ENCODE data around the gene RILPL1. TPM values are rescaled to one million over a fixed set of nuclear protein-coding genes. Genes with fewer than 3 reads are reported as not detected.

The RILPL1 gene

DNA sequence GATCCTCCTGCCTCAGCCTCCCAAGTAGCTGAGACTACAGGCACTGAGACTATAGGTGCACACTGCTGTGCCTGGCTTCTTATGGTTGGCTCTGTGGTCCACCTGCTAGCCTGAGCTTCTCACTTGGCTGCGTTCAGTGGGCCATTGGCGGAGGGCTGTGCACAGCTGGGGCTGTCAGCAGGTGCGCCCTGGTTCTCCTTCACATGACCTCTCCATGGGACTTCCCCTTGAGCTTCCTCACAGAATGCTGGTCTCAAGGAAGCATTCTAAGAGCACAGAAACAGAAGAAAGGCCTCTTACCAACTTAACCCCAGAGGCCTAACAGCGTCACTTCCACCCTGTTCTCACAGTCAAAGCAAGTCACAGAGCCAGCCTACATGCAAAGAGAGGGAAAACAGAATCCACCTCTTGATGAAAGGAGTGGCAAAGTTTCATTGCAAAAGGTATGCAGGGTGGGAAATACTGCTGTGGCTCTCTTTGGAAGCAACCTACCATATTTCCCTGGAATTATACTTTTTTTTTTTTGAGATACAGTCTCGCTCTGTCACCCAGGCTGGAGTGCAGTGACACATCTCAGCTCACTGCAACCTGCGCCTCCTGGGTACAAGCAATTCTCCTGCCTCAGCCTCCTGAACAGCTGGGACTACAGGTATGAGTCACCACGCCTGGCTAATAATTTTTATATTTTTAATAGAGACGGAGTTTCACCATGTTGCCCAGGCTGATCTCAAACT lies 106.3 kb downstream of the RILPL1 start:
- Histone ChIP-seq H2AK5ac (ENCODE audit: low read length) (no peak overlapping the region), H3K27me3 (ENCODE audit: insufficient read depth, low read length, poor library complexity) (no peaks in the 10 kb centered on the region), H3K56ac (ENCODE audit: low read length) (no peak overlapping the region), H3K36me3 (ENCODE audit: control insufficient read depth, insufficient read depth, low read length) (no peaks in the 10 kb centered on the region), H3K4me3 (ENCODE audit: low read length) (no peak overlapping the region), H3K79me2 (ENCODE audit: control insufficient read depth, insufficient read depth, low read length) (no peaks in the 10 kb centered on the region), H3K23ac (ENCODE audit: low read length) (no peak overlapping the region), H4K8ac (ENCODE audit: low read depth, low read length) (no peak overlapping the region), H3K4me1 (ENCODE audit: control insufficient read depth, low read depth, low read length) (no peaks in the 10 kb centered on the region), H2BK15ac (replicated peaks; ENCODE audit: low read depth) (no peak overlapping the region), H3K4ac (ENCODE audit: low read depth, low read length) (no peak overlapping the region), H3K27ac (ENCODE audit: low read depth, low read length) (no peak overlapping the region), H3K79me1 (ENCODE audit: low read length) (no peaks in the 10 kb centered on the region), H4K5ac (ENCODE audit: low read length) (no peak overlapping the region), H2BK5ac (ENCODE audit: low read length) (no peak overlapping the region), H3K9ac (ENCODE audit: low read length) (no peak overlapping the region), H3K4me2 (ENCODE audit: low read length) (no peak overlapping the region), H2BK120ac (ENCODE audit: low read depth, low read length) (no peak overlapping the region), H3K18ac (ENCODE audit: low read length) (no peak overlapping the region)
- no CpG with 5 or more reads among the region's 8 CpGs for WGBS (ENCODE audit: extremely low coverage, insufficient coverage, low lambda C conversion rate)
- DNase-seq = no peak

DNA sequence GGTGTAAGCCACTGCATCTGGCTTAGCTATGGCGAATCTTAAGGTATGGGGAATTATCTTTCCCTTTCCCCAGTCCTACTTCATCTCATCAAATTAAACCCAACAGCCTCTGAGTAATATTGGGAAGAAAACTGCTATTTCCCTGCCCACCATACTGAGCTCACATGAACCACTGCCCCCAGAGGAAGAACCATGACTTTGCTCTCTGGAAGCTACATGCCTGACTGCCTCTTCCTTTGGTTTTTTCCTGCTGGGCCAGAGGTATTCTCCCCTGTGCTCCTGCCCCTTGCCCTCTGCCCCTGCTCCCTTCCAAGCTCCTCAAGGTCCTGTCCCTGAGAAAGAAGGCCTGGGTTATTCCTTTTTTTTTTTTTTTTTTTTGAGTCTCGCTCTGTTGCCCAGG lies 112.2 kb downstream of the RILPL1 start:
- no peak overlapping the region for H4K5ac ChIP-seq (ENCODE audit: low read length)
- WGBS (ENCODE audit: extremely low coverage, insufficient coverage, low lambda C conversion rate) = no CpG with 5 or more reads among the region's 2 CpGs
- no peak overlapping the region for H2BK120ac ChIP-seq (ENCODE audit: low read depth, low read length)
- no peak overlapping the region for H3K27ac ChIP-seq (ENCODE audit: low read depth, low read length)
- H3K4me3 ChIP-seq (ENCODE audit: low read length) = no peak overlapping the region
- H3K56ac ChIP-seq (ENCODE audit: low read length) = no peak overlapping the region
- H3K23ac ChIP-seq (ENCODE audit: low read length) = no peak overlapping the region
- H3K4me2 ChIP-seq (ENCODE audit: low read length) = no peak overlapping the region
- no peaks in the 10 kb centered on the region for H3K79me1 ChIP-seq (ENCODE audit: low read length)
- H2BK15ac ChIP-seq (replicated peaks; ENCODE audit: low read depth) = no peak overlapping the region
- no peak overlapping the region for H3K4ac ChIP-seq (ENCODE audit: low read depth, low read length)
- H3K27me3 ChIP-seq (ENCODE audit: insufficient read depth, low read length, poor library complexity) = no peaks in the 10 kb centered on the region
- no peak overlapping the region for H4K8ac ChIP-seq (ENCODE audit: low read depth, low read length)
- H3K18ac ChIP-seq (ENCODE audit: low read length) = no peak overlapping the region
- no peak overlapping the region for H3K9ac ChIP-seq (ENCODE audit: low read length)
- H2AK5ac ChIP-seq (ENCODE audit: low read length) = no peak overlapping the region
- DNase-seq = peak; percentile 25
- H3K4me1 ChIP-seq (ENCODE audit: control insufficient read depth, low read depth, low read length) = no peaks in the 10 kb centered on the region
- no peak overlapping the region for H2BK5ac ChIP-seq (ENCODE audit: low read length)
- H3K36me3 ChIP-seq (ENCODE audit: control insufficient read depth, insufficient read depth, low read length) = no peaks in the 10 kb centered on the region
- no peaks in the 10 kb centered on the region for H3K79me2 ChIP-seq (ENCODE audit: control insufficient read depth, insufficient read depth, low read length)

Small RNA genes lying within 50 kb of the gene (small RNA-seq; reads per million reads assigned to genes)
- gene AC145423.2 (ENCODE audit: insufficient read depth) (not detected), gene MIR3908 (ENCODE audit: insufficient read depth) (1.4 reads per million)

Data from mesendoderm (in vitro differentiated cells).